KG1 (cell line): Measurements from ENCODE around the gene LCA5.
"Not testable (repeated sequence)": the region's sequence is repeated elsewhere in the genome, so short reads cannot be mapped to it uniquely, and the experiment has no call there.

ENCODE experiments used
- DNase-seq: peaks from one replicate; lab custom pipeline; 2025; lab: John Stamatoyannopoulos, UW

The LCA5 gene

DNA sequence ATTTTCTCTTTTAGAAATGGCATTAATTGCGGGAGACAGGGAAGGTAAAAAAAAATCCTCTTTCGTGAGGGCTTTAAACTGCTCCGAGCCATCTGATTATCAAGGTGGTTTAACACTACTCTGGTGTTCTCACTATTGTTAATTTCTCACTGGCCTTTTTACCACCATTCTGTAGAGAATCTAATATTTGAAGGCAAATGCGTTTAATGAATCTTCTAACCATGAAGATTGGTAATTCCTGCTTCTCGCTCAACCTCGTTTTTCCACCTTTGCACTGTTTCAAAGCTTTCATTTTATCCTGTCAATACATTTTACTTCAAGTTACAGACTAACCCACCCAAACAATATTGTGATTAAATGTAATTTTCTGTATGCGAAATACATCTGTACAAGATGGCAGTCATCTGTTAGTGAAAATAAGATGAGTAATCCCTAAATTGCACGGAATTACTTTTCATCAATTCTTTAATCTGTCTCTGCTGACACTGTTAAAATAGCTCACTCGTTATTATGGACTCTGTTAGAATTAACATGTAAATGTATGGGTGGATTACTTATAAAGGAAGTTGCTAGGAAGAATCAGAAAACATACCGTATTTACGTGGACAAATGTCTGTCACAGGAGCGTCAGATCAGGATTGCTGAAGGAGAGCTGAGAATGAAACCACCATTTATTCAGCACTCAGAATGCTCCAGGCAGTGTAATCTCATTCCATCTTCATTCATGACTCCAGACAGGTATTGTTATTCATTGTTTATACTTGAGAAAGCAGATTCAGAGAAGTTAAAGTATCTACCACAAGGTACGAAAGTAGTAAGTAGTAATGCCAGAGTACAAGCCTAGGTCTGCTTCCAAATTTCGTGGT is 1.1 kb upstream of the LCA5 start:
- DNase-seq = peak; percentile 8

DNA sequence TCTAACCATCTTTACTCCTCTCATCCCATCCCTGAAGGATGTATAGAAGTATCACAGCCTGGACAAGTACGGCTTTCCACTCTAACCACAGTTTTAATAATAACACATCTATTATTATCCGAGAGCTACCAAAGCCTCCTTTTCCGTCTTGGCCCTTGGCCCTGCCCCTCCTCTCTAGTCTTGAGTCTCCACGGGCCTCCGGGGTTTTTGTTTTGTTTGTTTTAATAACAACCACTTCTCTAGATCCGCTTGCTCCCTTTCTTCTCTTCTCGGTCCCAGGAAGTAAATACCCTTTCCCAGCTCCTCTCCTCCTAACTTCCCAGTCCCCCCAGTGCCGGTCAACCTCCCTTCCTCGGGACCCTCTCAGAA is 661 bp downstream of the LCA5 start:
- no peak for DNase-seq

DNA sequence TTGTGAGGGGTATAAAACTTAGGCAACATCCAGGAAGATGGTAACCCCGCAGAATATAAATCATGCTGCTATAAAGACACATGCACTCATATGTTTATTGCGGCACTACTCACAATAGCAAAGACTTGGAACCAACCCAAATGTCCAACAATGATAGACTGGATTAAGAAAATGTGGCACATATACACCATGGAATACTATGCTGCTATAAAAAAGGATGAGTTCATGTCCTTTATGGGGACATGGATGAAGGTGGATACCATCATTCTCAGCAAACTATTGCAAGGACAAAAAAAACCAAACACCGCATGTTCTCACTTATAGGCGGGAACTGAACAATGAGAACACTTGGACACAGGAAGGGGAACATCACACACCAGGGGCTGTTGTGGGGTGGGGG is 7.7 kb downstream of the LCA5 start:
- DNase-seq = not testable (repeated sequence)

DNA sequence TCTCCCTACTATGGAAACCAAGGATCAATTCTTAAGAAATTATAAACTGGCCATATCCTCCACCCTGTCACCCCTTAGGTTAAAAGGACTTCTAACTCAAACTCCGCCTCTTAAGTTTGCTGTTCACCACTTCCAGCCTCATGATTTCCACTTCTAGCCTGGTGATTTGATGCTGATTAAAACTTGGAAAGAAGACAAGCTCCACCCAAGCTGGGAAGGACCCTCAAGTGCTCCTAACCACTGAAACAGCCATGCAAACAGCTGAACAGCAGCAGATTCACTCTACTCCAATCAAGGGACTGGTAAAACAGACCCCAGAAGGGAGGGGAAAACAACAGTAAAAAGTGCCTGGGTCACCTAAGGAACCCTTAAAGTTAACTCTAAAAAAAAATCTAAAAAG is 10.3 kb downstream of the LCA5 start:
- DNase-seq = no peak

DNA sequence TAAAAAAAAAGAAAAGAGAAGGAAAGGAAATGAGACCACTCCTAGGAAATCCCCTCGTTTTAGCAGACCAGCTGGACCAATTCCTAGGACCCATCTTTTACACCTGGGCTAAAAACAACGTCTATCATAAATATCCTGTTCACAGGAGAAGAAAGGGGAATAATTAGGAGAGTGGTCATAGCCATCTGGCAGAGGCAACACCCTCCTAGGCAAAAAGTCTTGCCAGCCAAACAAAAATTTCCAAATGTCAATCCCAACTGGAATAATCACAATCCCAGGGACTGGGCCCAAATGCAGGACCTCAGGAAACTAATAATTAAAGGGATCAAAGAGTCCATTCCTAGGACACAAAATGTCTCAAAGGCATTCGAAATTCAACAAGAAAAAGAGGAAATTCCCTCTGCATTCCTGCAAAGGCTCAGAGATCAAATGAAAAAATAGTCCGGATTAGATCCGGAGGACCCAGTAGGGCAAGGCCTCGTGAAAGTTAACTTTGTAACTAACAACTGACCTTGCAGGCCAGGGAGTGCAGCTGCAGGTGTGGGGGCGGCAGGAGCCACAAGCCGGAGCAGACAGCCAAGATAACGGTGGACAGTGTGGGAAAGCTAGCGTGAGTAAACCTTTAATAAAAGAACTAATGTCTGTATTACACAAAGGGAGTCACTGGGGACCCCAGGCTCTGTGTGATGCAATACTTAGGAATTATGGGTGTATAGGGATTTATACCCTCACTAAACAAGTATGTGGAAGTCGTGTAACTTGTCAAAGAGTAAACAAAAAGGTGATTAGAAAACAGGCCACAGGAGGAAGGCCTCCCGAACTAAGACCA is 11.7 kb downstream of the LCA5 start:
- no peak for DNase-seq

DNA sequence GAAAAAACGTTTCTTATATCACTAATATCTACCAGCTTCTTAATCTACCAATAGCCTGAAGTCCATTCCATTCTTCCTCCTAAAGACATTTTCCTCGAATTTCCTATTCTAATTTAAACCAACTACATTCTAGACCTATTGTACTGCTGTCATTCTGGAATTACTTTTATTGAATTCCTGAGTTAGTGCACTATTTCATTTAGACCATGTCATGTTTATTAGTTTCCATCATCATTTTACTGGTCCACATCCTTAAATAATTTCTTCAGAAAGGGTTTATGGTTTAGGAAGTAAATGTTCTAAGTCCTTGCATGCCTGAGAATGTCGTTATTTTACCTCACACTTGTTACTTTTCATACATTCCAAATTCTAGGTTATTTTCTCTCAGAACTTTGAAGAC is 13.2 kb downstream of the LCA5 start:
- DNase-seq = no peak

DNA sequence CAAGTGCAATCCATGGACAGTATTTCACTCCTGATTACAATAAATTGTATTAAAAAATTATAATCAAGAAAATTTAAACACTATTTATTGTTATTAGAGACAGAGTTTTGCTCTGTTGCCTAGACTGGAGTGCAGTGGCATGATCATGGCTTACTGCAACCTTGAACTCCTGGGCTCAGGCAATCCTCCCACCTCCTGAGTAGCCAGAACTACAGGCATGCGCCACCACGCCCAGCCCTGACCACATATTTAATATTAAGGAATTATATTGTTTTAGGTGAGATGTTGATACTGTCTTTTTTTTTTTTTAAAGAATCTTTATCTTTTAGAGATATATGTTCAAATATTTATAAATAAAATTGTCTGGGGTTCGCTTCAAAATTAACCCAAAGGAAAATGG is 14.6 kb downstream of the LCA5 start:
- no peak for DNase-seq

DNA sequence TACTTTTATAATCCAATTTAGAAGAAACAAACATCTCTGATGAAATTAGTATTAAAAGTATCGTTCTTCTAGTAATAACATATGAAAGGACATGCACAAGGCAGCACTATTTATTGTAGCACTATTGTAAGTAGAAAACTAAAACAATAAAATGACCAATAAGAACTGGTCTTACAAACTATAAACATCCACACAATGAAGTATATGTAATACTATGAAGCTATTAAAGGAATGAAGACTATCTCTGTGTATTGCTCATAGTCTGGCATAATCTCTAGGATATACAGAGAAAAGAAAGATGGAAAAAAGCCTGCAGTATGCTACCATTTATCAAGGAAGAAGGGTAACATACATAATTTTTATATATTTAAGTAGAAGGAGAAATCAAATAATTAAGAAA is 16.7 kb downstream of the LCA5 start:
- DNase-seq = no peak

DNA sequence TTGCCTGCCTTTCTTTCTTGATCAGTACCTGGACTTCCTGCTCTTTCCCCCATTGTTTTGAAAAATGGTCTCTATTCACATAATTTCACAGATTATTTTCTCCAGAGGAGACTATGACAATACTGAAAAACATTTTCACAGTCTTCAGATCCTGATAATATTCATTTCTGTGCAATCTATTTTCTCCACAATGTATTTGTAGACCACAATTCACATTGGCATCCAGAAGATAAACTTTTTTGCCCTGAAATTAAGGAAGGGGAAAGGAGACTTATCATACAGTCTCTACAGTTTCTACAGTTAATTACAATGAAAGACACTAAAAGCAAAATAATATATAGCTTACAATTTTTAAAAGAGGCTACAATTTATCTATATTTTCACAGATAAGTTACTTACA is 18.4 kb downstream of the LCA5 start:
- DNase-seq = no peak

DNA sequence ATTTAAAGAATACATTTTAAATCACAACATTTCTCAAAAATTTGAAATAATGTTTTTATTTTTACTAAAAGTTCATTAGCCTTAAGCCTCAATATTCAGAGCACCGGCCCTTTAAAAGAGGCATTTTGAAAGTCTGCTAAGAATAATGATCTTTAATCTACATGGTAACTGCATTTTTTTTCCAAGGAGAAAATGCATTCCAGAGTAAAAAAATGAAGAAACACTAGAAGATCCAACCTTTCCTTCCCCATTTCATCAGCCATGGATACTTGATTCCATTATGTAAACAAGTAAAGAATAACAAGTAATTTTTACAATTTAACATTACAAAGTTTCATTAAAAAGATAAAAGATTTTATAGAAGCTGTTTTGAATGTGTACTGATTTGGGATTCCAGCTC is 21.8 kb downstream of the LCA5 start:
- no peak for DNase-seq

DNA sequence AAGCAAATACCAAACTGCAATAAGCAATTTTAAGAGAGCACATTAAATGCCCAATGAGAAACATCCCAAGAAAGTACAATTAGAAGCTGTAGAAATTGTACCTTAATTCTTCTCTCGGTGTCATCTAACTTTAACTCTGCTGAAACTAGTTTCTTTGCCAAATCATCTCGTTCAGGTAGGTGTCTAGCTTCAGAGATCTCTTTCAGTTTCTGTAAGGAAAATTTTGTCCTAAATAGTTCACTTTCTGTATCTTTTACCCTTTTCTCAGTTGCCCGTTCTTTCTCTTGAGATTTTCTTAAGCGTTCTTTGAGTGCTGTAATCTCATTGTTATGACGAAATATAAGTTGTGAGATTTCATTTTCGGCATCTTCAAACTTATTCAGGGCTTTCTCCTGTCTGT is 24.1 kb downstream of the LCA5 start:
- DNase-seq = no peak

DNA sequence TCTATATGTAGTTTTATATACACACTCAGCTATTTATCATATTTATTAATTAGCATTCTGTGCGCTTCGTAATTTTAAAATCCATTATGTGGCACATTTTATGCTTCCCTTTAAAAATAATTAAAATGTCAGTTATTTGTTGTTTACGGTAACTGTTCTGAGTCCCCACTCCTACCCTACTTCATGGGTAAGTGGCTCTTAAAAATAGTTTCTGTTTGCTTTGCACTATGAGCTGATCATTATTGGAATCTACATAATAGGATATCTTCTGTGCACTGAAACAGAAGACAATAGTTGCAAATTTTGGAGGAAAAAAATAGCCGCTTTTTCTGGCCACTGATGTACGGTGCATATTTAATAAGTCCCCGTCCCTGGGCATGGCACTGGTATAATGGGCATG is 25.2 kb downstream of the LCA5 start:
- no peak for DNase-seq

DNA sequence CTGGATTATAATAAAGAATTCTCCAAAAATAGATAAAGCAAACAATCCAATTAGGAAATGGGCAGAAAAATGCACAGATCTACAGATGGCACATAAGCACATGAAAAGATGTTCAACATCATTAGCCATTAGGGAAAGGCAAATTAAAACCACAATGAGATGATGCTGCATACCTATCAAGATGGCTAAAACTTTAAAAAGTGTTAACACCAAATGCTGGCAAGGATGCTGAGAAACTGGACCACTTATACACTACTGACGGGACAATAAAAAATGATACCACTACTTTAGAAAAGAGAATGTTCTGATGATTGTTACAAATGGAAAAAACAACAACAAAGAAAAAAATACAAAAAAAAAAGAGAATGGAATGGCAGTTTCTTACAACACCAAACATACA is 26.5 kb downstream of the LCA5 start:
- DNase-seq = no peak

DNA sequence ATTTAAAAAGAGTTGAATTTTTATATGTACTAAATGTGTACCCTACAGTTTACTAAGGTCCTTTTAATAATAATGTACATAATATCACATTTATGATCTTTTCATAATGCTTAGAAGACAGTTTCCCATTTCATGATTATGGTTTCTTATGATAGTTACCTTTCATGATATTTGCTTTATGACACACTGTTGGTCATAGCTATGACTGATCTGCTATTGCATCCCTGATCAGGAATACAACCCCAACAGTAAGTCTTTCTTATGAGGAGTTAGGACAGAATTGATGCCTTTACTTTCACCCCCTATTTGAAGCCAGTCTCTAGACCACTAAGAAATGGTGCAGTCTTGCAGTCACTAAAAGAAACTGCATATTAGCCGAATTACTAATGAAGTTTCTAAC is 31.0 kb downstream of the LCA5 start:
- DNase-seq = no peak

DNA sequence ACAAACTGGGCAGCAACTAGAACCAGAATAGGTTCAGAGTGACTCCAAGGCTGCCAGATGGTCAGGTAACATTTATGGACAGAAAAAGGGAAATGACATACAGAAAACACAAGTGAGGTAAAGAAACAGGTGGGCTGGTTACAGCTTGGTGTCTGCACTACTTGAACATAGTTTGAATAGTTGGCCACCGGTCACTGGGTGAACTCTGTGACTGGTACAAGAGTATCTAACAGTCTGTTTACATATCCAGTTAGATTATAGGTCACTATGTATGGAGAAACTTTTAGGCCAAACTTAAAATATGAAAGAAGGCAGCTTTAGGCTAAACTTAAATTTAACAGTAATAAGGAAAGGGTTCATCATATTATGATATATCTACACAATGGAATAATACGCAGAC is 32.9 kb downstream of the LCA5 start:
- DNase-seq = no peak

DNA sequence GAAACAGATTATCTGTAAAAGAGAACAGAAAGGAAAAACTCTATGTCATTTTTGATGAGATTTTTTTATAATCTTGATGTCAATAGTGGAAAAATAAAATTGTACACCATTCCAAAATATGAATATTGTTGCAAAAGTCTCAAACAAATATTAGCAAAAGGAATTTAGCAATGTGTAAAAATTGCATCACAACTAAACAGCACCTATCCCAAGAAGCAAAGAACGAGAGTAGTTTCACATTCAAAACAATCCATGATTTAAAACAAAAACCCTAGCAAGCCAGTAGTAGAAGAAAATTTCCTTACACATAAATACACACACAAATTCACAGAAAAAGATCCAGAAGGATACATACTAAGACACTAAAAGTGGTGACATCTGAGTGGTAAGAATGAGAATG is 38.4 kb downstream of the LCA5 start:
- DNase-seq = no peak

DNA sequence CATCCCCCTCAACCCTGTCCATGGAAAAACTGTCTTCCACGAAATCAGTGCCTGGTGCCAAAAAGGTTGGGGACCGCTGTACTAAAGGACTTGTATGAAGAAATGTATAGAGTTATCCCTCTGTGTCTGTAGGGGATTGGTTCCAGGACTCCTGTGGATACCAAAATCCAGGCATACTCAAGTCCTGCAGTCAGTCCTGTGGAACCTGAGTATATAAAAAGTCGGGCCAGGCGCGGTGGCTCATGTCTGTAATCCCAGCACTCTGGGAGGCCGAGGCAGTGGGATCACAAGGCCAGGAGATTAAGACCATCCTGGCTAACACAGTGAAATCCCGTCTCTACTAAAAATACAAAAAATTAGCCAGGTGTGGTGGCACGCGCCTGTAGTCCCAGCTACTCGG is 42.0 kb downstream of the LCA5 start:
- no peak for DNase-seq

DNA sequence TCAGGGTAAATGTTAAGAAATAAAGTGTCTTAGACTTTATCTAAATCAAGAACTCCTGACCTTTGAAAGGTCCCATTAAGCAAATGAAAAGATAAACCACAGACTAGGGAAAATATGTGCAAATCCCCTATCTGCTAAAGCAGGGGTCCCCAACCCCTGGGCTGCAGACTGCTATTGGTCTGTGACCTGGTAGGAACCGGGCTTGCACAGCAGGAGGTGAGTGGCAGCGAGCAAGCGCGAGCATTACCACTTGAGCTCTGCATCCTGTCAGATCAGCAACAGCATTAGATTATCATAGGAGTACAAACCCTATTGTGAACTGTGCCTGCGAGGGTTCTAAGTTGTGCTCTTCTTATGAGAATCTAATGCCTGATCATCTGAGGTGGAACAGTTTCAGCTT is 42.4 kb downstream of the LCA5 start:
- no peak for DNase-seq

DNA sequence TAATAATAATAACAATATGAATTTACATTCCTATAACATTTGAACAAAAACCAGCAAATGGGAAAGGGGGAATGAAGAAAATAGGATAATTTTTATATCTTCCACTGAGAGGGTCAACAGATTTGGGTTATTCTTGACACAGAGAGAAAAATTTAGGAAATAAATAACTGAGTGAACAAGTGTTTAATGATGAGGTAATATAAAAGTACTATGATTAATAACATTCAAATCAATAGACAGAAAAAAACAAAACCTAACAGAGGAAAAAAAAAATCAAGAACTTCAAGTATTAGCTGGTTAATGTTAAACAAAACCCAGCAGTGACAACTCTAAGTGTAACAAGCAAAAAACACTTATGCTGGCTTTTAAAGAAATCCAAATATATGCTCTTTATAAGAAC is 66.5 kb downstream of the LCA5 start:
- no peak for DNase-seq

DNA sequence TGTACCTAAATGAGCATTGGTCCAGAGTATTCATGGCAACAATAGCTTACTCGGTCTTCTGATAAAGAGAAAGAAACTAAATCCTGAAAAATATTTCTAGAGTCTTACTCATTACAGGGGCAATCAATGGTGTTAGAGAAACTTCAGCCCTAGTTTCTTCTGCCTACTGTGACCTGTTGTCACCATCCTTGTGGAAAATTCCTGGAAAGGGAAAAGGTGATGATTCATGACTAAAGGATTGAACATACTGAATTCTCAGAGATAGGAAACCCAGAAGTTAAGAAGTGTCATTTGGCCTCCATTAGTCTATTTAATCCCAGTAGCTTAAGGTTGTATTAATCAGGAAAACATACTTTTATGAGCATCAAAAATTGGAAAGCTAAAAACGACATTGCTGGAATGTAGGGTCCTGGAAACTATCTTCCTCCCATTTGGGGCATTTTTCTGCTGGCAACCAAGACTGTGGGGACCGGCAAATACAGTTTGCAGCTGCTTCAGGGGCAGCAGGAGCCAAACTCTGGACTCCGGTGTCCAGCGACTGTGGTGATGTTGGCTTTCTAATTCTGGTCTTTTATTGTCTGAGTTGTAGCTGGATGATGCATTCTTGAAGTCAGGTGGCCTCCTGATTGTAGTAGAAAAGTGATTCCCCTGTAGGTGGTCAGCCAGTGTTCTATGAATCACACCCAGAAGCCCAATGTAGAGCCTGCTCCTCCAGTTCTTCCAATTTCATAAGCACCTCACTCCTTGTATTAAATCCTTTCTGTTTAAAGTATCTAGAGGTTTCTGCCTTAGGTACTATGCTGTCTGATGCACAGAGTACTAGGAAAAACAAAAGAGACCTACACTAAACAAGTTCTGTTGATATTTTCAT is 67.6 kb downstream of the LCA5 start:
- DNase-seq = no peak

DNA sequence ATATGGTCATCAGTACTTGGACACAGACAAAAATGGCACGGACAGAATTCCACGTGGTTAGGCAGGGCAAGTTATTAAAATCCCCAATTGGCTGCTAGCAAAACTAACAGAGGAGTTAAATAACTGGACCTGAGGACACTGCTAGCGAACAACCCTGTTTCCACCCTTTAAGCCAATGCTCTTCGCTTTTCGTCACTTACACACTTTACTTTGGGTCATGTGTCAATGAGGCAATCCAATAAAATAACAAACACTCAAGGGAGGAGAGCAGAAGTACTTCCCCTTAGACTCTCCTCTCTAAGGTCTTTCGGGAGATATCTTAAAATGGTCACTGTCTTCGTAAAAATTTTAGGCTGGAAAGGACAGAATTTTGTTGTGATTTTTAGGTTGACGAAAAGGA is 68.6 kb downstream of the LCA5 start:
- no peak for DNase-seq

DNA sequence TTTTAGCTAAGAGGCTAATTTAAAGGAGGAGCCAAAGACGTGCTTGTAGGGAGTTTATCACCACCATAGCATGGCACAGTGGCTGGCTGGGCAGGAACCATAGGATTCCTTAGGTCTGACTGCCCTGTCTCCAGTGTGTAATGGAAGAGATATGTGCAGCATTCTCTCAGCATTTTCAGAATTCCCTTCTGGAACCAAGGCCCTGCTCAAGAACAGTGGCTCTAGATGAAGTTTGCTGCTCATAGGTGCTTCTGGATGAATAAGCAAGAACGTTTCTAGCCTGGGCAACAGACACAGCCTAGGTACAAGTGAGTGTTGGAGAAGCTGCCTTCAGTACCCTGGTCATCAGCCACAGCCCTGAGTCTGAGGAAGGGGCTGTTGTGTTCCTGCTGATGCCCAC is 69.1 kb downstream of the LCA5 start:
- DNase-seq = no peak

DNA sequence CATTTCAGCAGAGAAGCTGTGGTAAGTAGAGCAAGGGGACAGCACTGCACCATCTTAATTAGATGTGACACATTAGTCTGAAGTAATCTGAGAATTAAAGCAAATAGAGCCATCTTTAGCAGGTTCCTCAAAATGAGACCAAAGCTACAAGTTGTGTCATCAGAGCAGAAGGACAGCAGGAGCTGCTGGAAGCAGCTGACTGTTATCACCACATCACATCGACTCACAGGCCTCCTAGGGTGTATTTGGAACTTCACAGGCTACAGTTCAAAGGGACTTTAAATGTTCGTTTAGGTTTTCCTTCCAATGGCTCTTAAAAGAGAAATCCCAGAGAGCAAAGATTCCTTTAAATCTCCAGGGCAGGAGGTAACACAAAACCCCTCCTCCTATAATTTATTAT is 69.5 kb downstream of the LCA5 start:
- DNase-seq = no peak
